NCI-H146 treated with DMSO at 0.1 percent for 48 hours (cell line): ENCODE measurements around the gene TMEM69.
"Not testable (repeated sequence)": the region's sequence is repeated elsewhere in the genome, so short reads cannot be mapped to it uniquely, and the experiment has no call there.

Experiments used
- DNase-seq: peaks from one replicate; lab custom pipeline; 2025; ENCODE audit not compliant: unreplicated experiment; lab: John Stamatoyannopoulos, UW

TMEM69 gene

DNA sequence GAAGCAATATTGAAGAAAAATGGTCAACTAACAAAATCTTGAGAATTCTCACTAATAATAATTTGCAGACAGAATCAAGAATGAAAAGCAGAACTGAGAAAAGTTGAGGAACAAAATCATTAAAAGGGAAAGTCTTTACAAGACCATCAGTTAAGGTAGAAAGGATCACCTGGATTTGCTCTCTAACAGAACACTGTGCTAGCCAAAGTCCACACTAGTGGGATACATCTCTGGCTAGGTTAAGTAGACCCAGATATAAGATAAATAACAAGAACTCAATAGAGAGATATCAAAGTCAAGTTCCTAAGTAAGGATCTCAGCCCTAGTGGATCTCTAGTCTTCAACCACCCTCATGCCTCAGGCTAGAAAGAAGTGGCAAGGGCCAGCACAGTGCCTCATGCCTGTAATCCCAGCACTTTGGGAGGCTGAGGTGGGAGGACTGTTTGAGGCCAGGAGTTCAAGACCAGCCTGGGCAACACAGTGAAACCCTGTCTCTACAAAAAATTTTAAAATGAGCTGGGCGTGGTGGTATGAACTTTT, 42.9 kb downstream of the TMEM69 start:
- no peak for DNase-seq

DNA sequence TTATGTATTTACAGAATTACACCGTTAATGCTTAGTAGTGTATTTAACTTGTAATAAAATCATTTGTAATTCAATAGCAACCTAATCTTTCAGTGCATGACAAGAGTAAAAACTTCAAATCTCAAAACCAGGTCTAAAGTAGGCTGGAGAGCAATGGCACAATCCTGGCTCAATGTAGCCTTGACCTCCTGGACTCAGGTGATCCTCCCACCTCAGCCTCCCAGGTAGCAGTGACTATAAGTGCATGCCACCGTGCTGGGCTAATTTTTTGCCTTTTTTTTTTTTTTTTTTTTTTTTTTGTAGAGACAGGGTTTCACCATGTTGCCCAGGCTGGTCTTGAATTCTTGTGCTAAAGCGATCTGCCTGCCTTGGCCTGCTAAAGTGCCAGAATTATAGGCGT, 51.2 kb downstream of the TMEM69 start:
- DNase-seq = no peak

DNA sequence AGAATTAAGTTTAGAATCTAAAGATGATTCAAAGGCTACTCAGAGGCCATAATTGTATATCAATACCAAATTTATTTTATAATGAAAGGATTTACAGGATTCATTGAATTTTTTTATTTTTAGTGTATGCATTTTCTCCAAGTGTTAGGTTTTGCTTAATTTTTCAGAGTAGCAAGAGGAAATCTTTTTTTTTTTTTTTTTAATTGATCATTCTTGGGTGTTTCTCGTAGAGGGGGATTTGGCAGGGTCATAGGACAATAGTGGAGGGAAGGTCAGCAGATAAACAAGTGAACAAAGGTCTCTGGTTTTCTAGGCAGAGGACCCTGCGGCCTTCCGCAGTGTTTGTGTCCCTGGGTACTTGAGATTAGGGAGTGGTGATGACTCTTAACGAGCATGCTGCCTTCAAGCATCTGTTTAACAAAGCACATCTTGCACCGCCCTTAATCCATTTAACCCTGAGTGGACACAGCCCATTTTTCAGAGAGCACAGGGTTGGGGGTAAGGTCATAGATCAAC, 51.7 kb downstream of the TMEM69 start:
- not testable (repeated sequence) for DNase-seq
